Activated T-cell treated with anti-CD3 and anti-CD28 coated beads, Interleukin-2, amount 50 U/mL, for 24 hours (primary cell): ENCODE measurements around the gene SETSIP.

Experiments used
- DNase-seq: peaks from one replicate; pipeline ENCODE4 v3.0.0-alpha.2; 2020
- H3K27ac Mint-ChIP-seq: 2 replicates; pipeline ENCODE4 v1.8.0; 2020; ENCODE audit warnings: mild to moderate bottlenecking, mixed read lengths
- H3K27me3 Mint-ChIP-seq: 2 replicates; pipeline ENCODE4 v1.8.0; 2020; ENCODE audit warnings: mixed read lengths
- H3K36me3 Mint-ChIP-seq: 2 replicates; pipeline ENCODE4 v1.8.0; 2020; ENCODE audit warnings: low read depth, mixed read lengths
- H3K4me1 Mint-ChIP-seq: 2 replicates; pipeline ENCODE4 v1.8.0; 2020; ENCODE audit warnings: low read depth, mixed read lengths
- H3K4me3 Mint-ChIP-seq: 2 replicates; pipeline ENCODE4 v1.8.0; 2020; ENCODE audit warnings: mild to moderate bottlenecking, moderate library complexity, mixed read lengths
- H3K9me3 Mint-ChIP-seq: 2 replicates; pipeline ENCODE4 v1.8.0; 2020; ENCODE audit warnings: mixed read lengths

Gene SETSIP, protein sequence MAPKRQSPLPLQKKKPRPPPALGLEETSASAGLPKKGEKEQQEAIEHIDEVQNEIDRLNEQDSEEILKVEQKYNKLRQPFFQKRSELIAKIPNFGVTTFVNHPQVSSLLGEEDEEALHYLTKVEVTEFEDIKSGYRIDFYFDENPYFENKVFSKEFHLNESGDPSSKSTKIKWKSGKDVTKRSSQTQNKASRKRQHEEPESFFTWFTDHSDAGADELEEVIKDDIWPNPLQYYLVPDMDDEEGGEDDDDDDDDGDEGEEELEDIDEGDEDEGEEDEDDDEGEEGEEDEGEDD

GRCh38 chr1:92075311-92075710 is at the start of gene SETSIP:
TSS of gene SETSIP (minus strand) at chr1:92075411. CDS start at chr1:92075411, 0 bp downstream.
- no peak for DNase-seq
- Mint-ChIP-seq H3K36me3 (peaks cover 2% of the 10 kb centered on the region), H3K4me3 (no peak within 1 kb of the TSS), H3K4me1 (peaks cover 6% of the 10 kb centered on the region), H3K27ac (no peak within 1 kb of the TSS), H3K9me3 (no peaks in the 10 kb centered on the region), H3K27me3 (no peaks in the 10 kb centered on the region)

- Mint-ChIP-seq H3K27ac (peak overlapping the region; percentile 86), H3K9me3 (no peaks in the 10 kb centered on the region), H3K36me3 (no peaks in the 10 kb centered on the region), H3K27me3 (no peaks in the 10 kb centered on the region), H3K4me1 (peaks cover 16% of the 10 kb centered on the region), H3K4me3 (peak overlapping the region; percentile 69)
- DNase-seq, result no peak
These were observed 48.7 kb upstream of the SETSIP start for GRCh38 chr1:92123868-92124267.

DNA sequence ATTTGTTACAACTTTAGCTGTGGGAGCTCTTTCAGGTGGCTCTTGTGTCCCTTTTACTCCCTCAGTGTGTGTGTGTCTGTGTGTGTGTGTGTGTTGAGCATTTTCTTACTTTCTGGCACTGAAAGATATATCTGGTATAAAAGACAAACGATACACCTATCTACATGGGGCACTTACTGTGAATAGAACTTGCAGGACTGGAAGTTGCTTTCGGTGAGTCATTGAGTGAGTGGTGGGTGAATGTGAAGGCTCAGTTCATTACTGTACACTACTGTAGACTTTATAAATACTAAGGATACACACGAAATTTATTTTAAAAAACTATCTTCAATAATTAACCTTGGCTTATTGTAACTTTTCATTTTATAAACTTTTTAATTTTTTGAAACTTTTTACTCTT is 43.6 kb upstream of the SETSIP start:
- no peaks in the 10 kb centered on the region for H3K27me3 Mint-ChIP-seq
- DNase-seq, result no peak
- no peaks in the 10 kb centered on the region for H3K36me3 Mint-ChIP-seq
- H3K9me3 Mint-ChIP-seq, result no peaks in the 10 kb centered on the region
- H3K27ac Mint-ChIP-seq, result no peak overlapping the region
- no peak overlapping the region for H3K4me3 Mint-ChIP-seq
- peaks cover 22% of the 10 kb centered on the region for H3K4me1 Mint-ChIP-seq

- H3K36me3 Mint-ChIP-seq, result no peaks in the 10 kb centered on the region
- DNase-seq, result no peak
- no peaks in the 10 kb centered on the region for H3K27me3 Mint-ChIP-seq
- no peak overlapping the region for H3K4me3 Mint-ChIP-seq
- no peak overlapping the region for H3K27ac Mint-ChIP-seq
- no peaks in the 10 kb centered on the region for H3K9me3 Mint-ChIP-seq
- peaks cover 13% of the 10 kb centered on the region for H3K4me1 Mint-ChIP-seq
These were observed 42.3 kb upstream of the SETSIP start for GRCh38 chr1:92117526-92117925.

GRCh38 chr1:92108631-92109030 is 33.4 kb upstream of the SETSIP start:
- no peak for DNase-seq
- no peak overlapping the region for H3K4me3 Mint-ChIP-seq
- no peaks in the 10 kb centered on the region for H3K4me1 Mint-ChIP-seq
- no peaks in the 10 kb centered on the region for H3K9me3 Mint-ChIP-seq
- H3K27me3 Mint-ChIP-seq, result no peaks in the 10 kb centered on the region
- H3K36me3 Mint-ChIP-seq, result peaks cover 11% of the 10 kb centered on the region
- no peak overlapping the region for H3K27ac Mint-ChIP-seq

DNA sequence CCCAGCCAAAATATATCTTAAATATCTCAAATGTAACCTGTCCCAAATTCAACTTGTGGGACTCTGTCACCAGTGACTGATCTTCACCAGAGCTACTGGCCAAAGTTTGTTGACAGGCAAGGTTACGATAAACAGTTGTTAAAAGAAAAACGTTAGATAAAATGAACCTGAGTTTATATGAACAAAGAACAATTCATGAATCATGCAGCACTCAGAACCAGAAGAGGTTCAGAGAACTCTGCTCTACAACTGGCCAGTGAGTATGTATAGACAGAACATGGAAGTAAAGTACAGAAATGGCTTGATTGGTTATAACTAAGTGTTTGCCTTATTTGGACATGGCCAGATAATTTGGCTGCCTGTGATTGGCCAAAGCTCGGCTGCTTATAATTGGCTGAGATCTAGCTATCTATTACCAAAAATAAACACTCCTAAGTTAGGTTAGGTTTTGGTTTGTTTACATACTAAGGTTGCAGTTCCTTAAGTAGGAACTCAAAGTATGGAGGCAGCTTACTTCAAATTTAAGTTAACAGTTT is 30.4 kb upstream of the SETSIP start:
- no peak for DNase-seq
- Mint-ChIP-seq H3K4me1 (no peaks in the 10 kb centered on the region), H3K27me3 (no peaks in the 10 kb centered on the region), H3K4me3 (no peak overlapping the region), H3K36me3 (peaks cover 22% of the 10 kb centered on the region), H3K9me3 (no peaks in the 10 kb centered on the region), H3K27ac (no peak overlapping the region)

- H3K4me3 Mint-ChIP-seq, result no peak overlapping the region
These were observed 21.1 kb upstream of the SETSIP start for GRCh38 chr1:92096317-92096716.

DNA sequence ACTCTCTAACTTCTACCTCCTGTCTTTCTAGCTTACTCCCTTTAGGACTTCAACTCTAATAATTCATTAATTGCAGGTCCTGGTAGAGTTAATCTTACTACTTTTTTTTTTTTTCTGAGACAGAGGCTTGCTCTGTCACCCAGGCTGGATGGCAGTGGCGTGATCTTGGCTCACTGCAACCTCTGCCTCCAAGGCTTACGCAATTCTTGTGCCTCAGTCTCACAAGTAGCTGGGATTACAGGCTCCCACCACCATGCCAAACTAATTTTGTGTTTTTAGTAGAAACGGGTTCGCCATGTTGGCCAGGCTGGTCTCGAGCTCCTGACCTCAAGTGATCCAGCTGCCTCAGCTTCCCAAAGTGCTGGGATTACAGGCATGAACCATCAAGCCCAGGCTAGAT is 20.7 kb upstream of the SETSIP start:
- Mint-ChIP-seq H3K27ac (no peak overlapping the region), H3K9me3 (no peaks in the 10 kb centered on the region), H3K4me1 (peaks cover 6% of the 10 kb centered on the region), H3K27me3 (no peaks in the 10 kb centered on the region), H3K4me3 (no peak overlapping the region), H3K36me3 (peaks cover 1% of the 10 kb centered on the region)
- DNase-seq, result no peak

More at GRCh38 chr1:92096317-92096716, 21.1 kb upstream of the SETSIP start:
- no peak overlapping the region for H3K27ac Mint-ChIP-seq
- H3K9me3 Mint-ChIP-seq, result no peaks in the 10 kb centered on the region
- H3K27me3 Mint-ChIP-seq, result no peaks in the 10 kb centered on the region
- no peak for DNase-seq
- peaks cover 6% of the 10 kb centered on the region for H3K4me1 Mint-ChIP-seq
- peaks cover 2% of the 10 kb centered on the region for H3K36me3 Mint-ChIP-seq

DNA sequence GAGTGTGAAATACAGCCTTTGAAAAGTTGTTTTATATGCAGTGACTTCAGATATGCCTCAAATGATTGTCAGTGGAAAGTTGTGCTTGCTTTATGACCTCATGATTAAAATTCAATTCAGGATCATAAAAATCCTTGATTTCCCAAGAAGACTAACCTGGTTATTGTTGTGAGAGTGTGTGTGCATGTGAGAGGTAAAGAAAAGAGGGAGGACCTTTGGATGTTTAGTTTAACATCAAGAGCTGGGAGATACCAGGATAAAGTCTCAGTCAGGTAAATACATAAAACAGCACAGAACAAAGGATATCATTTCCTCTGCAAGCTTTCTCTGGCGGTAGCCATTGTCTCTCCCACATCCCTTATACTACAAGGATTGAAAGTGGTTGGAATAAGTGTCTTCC is 19.4 kb upstream of the SETSIP start:
- H3K9me3 Mint-ChIP-seq, result no peaks in the 10 kb centered on the region
- DNase-seq, result no peak
- H3K27ac Mint-ChIP-seq, result no peak overlapping the region
- no peak overlapping the region for H3K4me3 Mint-ChIP-seq
- H3K4me1 Mint-ChIP-seq, result peaks cover 6% of the 10 kb centered on the region
- H3K36me3 Mint-ChIP-seq, result peaks cover 1% of the 10 kb centered on the region
- no peaks in the 10 kb centered on the region for H3K27me3 Mint-ChIP-seq

DNA sequence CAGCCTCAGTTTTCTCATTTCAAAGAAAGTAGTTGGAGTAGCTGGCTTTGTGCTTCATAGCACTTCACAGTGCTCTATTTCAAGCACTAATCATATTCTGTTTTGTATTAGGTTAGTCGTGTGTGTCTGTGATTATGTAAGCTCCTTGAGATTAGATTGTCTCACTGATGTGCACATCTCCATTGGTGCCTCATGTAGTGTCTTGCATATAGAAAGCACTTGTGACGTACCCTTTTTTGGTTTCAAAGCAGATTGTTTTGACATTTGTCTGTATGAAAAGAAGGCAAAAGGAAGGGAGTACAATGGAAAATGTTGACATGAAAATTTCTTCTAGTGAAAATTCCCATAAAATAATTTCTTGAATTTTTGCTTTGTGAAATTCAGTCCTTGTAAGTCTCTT is 18.9 kb upstream of the SETSIP start:
- peaks cover 6% of the 10 kb centered on the region for H3K4me1 Mint-ChIP-seq
- no peak overlapping the region for H3K4me3 Mint-ChIP-seq
- peaks cover 4% of the 10 kb centered on the region for H3K36me3 Mint-ChIP-seq
- no peaks in the 10 kb centered on the region for H3K9me3 Mint-ChIP-seq
- no peaks in the 10 kb centered on the region for H3K27me3 Mint-ChIP-seq
- DNase-seq, result no peak
- H3K27ac Mint-ChIP-seq, result no peak overlapping the region

DNA sequence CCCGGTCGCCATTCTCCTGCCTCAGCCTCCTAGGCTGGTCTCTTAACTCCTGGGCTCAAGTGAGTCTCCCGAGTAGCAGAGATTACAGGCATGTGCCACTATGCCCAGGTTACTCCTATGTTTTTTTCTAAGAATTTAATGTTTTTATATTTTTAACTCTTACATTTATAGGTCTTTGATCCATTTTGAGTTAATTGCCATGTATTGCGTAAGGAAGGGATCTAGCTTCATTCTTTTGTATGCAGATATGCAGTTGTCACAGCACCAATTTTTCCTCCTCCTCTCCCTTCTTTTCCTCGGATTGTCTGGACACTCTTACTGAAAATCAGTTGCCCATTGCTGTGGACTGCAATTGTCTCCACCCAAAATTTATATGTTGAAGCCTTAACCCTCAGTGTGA is 16.4 kb upstream of the SETSIP start:
- H3K27ac Mint-ChIP-seq, result no peak overlapping the region
- H3K36me3 Mint-ChIP-seq, result peaks cover 5% of the 10 kb centered on the region
- no peak overlapping the region for H3K4me3 Mint-ChIP-seq
- H3K27me3 Mint-ChIP-seq, result no peaks in the 10 kb centered on the region
- no peaks in the 10 kb centered on the region for H3K9me3 Mint-ChIP-seq
- DNase-seq, result no peak
- H3K4me1 Mint-ChIP-seq, result peaks cover 3% of the 10 kb centered on the region

DNA sequence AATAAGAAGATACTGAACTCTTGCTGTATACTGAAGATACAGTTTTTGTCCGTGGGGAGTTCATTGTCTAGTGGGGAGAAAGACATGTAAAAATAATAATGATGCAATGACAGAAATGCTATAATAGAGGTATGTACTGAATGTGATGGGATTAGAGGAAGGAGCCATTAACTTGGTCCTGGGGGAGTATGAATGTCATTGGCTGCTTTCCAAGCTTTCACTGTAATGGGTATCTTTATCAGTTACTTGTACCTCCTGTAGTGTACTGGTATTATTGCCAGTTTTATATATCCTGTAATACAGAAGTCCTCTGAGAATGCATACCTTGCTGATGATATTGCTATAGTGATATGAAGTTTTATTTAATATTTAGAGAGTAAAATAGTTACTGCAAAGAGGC is 12.3 kb upstream of the SETSIP start:
- Mint-ChIP-seq H3K27me3 (no peaks in the 10 kb centered on the region), H3K4me3 (no peak overlapping the region), H3K27ac (no peak overlapping the region), H3K4me1 (peaks cover 2% of the 10 kb centered on the region), H3K9me3 (peaks cover 5% of the 10 kb centered on the region), H3K36me3 (peaks cover 15% of the 10 kb centered on the region)
- DNase-seq, result no peak

GRCh38 chr1:92085727-92086126 is 10.5 kb upstream of the SETSIP start:
- H3K36me3 Mint-ChIP-seq, result peaks cover 15% of the 10 kb centered on the region

GRCh38 chr1:92084651-92085050 is 9.4 kb upstream of the SETSIP start:
- Mint-ChIP-seq H3K4me3 (no peak overlapping the region), H3K4me1 (peaks cover 17% of the 10 kb centered on the region), H3K9me3 (peaks cover 5% of the 10 kb centered on the region), H3K27ac (no peak overlapping the region), H3K36me3 (peaks cover 18% of the 10 kb centered on the region), H3K27me3 (no peaks in the 10 kb centered on the region)
- DNase-seq, result no peak

More at GRCh38 chr1:92085727-92086126, 10.5 kb upstream of the SETSIP start:
- no peak for DNase-seq
- Mint-ChIP-seq H3K4me3 (no peak overlapping the region), H3K4me1 (peaks cover 10% of the 10 kb centered on the region), H3K27me3 (no peaks in the 10 kb centered on the region), H3K27ac (no peak overlapping the region), H3K9me3 (peaks cover 5% of the 10 kb centered on the region)

DNA sequence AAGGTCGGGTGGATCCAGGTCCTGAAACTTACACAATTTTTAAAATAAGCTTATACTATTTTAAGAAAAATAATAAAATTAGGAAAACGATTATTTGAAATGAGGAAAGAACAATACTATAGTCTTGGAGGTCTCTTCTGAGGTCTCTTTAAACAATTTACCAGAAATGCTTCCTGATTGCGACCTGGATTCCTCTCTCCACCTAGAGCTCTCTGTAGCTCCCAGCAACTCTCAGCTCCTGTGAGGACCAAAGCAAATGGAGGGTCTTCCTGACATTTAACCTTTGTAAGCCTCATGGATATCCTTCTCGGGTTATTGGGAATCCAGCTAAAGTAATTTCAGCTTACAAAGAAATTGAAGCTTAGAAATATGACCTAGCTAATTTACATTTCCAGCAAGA is 5.8 kb upstream of the SETSIP start:
- Mint-ChIP-seq H3K4me1 (peaks cover 18% of the 10 kb centered on the region), H3K27ac (no peak overlapping the region), H3K9me3 (peaks cover 5% of the 10 kb centered on the region), H3K27me3 (no peaks in the 10 kb centered on the region), H3K36me3 (peaks cover 9% of the 10 kb centered on the region), H3K4me3 (peak overlapping the region; percentile 93)
- no peak for DNase-seq
